ENCODE measurements around the gene LIME1.
A peak's percentile ranks its signal among the peaks of the same experiment; 100 is the strongest.

Gene LIME1

GRCh38 chr20:63751471-63752271 lies 15.2 kb downstream of the LIME1 start:
- DNase-seq: peak; percentile 71

DNA sequence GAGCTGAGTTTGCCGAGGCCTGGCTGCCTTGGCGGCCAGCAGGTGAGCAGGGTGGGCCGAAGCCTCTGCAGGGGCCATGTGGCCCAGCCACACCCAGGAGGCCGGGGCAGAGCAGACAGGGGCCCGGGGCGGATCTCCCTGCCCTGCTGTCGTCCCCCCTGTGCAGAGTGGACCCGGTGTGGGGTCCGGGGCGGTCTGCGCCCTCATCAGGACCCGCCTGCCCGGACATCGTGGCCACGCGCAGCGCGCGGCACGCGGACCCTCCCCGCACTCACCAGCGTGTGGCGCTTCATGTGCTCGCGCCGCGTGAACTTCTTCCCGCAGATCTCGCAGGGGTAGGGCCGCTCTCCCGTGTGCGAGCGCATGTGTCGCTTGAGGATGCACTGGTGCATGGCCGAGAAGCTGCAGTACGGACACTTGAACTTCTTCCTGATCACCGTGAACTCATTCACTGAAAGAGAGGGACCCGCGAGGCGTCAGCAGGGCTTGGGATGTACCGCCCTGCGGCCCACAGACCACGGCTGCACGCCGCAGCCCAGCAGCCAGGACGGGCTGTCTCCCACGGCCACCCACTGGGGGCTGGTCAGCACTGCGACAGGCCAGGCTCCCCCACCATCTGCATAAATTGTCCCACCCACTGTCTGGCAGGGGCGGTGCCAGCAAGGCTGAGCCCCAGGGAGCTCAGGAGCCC lies 16.1 kb downstream of the LIME1 start:
- peak; percentile 49 for DNase-seq

- no peak for DNase-seq
Measured at GRCh38 chr20:63753381-63753780, 16.9 kb downstream of the LIME1 start.

DNA sequence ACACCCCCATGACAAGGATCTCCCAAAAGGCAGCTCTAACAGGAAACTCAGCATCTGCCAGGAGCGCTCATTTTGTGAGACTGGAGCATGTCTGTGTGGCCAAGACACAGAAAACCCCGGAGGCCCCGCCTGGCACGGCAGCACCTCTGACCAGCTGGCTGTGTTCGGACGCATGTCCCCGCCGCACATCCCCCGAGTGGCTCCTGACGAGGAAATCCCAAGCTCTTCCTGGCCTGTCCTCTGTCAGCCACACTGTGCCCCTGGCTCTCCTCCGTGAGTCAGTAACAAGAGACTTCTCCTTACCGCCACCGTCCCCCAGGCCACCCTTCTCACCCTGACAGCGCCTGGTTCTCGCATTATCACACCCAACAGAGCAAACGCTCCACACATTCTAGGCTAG lies 17.5 kb downstream of the LIME1 start:
- no peak for DNase-seq

- no peak for DNase-seq
Measured at GRCh38 chr20:63755933-63756647, 19.6 kb downstream of the LIME1 start.

DNA sequence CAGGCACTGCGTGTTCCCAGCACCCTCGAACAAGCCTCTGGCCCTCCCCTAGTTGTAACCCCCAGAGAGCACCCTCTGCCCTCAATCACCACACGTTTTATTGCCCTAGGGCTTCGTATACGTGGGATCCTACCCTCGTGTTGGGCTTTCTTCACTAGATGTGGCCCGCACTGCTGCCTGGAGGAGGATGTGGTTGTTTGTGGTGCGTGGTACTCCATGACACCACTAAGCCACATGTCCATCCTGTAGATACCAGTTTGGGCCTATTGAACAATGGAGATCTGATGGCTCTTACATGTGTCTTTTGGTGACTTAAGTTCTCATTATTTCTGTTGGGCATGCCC lies 20.2 kb downstream of the LIME1 start:
- no peak for DNase-seq

GRCh38 chr20:63758152-63758551 lies 21.7 kb downstream of the LIME1 start:
- DNase-seq: no peak

GRCh38 chr20:63759377-63759901 lies 23.0 kb downstream of the LIME1 start:
- DNase-seq: no peak

GRCh38 chr20:63765082-63765873 lies 28.8 kb downstream of the LIME1 start:
- DNase-seq: no peak

GRCh38 chr20:63765902-63766301 lies 29.4 kb downstream of the LIME1 start:
- DNase-seq: no peak

DNA sequence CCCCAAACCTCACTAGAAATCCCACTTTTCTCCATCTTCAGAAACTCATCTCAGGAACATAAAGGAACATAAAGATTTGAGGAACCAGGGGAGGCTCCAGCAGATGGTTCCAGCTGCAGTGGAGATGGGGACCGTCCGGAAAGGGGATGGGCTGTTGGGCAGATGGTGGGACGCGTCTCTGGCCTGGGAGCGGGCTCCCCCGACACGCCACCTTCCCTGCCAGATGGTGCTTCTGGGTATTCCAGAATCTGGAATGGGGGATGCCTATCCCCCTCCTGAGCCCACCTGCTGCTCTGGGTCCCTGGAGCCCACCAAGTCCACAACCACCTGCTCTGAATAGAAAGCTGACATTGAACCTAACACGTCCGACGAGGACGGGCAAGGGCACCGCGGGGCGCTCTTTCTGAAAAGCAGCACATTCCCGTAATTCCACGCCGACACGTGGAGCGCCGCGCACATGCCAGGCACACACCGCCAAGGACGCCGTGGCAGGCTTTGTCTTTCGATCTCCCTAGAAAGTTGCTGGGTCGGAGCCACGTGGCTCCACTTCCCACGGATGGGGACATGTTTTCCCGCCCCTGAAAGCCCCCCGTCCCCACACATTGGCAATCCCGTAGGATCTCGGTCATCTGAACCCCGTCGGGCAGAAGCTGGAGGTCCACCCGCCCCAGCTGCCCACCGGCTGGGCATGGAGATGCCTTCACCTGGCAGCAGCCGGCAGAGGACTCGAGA lies 30.4 kb downstream of the LIME1 start:
- no peak for DNase-seq

- DNase-seq: peak; percentile 28
Measured at GRCh38 chr20:63767456-63767855, 31.0 kb downstream of the LIME1 start.

DNA sequence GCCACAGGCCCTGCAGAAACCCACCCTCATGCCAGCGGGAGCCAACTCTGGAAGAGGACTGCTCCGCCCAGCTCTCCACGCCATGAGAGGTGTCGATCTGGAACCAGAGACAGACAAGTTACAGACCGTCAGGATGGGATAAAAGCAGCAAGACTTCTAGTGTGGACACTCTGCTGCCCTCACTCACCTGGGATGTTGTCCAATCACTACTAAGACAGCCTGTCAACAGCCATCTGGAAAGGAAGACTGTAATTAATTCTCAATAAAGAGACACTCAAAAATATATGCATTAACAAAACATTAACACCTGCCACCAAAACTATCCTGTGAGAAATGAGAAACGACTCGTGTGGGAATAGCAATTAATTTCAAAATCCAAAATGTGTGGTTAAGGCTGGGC lies 31.4 kb downstream of the LIME1 start:
- no peak for DNase-seq

DNA sequence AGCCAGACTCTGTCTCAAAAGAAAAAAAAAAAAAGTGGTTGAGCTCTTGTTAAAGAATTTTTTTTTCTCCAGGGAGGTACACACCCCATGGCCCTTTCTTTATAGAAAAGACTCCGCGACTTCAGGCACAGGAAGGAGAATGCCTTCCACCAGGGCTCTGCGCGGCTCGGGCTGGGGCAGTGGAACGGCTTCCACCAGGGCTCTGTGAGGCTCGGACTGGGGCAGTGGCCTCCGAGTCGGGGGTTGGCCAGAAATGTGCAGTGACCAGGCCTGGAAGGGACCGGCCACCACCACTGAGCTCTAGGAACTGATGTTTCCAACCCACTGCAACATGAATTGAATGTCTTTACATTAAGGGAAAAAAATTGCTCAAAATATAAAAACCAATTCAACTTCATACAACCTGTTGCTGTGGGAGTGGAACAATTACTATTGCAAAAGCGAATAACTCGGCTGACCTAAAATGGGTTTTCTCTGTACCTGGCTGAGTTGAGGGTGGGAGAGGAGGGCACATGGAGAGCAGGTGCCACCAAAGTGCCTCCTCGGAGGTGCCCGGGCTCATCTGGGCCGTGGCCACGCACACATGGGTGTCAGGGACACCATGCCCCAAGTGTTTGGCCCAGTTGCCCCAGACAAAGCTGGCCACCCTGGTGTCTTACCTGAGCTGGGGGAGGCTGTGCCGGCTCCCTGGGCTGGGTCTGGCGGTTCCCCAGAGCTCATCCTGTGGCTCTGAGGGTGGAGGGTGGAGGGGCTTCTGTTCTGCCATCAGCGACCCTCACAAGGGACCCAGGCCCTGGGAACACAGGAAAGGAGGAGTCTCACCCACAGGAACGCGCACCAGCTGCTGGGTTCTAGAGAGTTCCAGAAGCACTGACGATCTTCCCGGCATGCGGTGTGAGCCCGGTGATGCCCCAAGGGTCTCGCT lies 32.4 kb downstream of the LIME1 start:
- no peak for DNase-seq

GRCh38 chr20:63769891-63770474 lies 33.5 kb downstream of the LIME1 start:
- DNase-seq: no peak

DNA sequence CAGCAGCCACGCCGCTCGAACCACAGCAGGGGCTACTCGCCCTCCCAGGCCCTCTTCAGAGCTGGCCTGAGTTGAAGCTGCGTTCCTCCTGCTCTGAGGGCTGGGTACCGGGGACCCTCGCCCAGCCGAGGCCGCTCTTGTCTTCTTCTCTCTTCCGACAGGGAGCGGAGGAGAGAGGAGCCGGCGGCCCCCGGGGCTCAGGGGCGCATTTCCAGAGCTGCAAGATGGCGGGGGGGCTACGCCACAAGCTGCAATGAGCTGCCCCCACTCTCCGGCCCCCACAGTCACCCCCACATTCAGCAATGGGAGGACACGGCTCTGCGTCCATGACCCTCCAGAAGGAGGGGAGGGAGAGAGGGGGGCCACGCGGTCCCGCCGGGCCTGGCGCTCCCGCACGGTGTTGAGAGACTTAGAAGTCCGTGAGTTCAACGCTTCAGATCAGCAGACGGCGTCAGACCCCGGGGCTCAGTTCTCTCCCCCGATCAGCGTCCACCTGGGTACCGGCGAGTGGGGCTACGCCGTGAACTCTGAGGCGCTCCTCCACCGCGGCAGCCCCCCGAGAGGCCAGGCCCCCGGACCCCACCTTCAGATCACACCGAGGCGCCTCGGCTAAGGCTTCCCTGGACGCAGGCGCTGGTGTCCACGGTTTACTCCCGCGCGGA lies 34.7 kb downstream of the LIME1 start:
- DNase-seq: no peak

- no peak for DNase-seq
Measured at GRCh38 chr20:63772781-63773518, 36.5 kb downstream of the LIME1 start.

GRCh38 chr20:63773571-63774241 lies 37.2 kb downstream of the LIME1 start:
- no peak for DNase-seq

GRCh38 chr20:63774306-63774705 lies 37.8 kb downstream of the LIME1 start:
- no peak for DNase-seq
